Measurements from ENCODE around the gene TAF6. TPM values are rescaled to one million over a fixed set of nuclear protein-coding genes. Genes with fewer than 3 reads are reported as not detected.

TAF6 gene
- total and polyA plus RNA-seq, 9 of the 15 experiments (the other 6 are each of a cell fraction or from before 2014, with no cell fraction given): 0.78 to 78.7 (median 21.3) TPM

- TF ChIP-seq KAT7 (CRISPR knock-in tag; IDR thresholded peaks at IDR 0.05; ENCODE audit: borderline replicate concordance) (peak; percentile 1; the same call in 1 of the 2 replicates), HNRNPUL1 (IDR thresholded peaks at IDR 0.05; ENCODE audit: low read length) (no peak), SMARCA5 (IDR thresholded peaks at IDR 0.05) (peak; percentile 94; the same call in 1 of the 2 replicates), ZNF75A (CRISPR knock-in tag; IDR thresholded peaks at IDR 0.05) (no peak), NFYB (IDR thresholded peaks at IDR 0.05; ENCODE audit: extremely low read depth, insufficient read length) (no peak), BRCA1 (IDR thresholded peaks at IDR 0.05) (no peak), BRCA1 (CRISPR knock-in tag; IDR thresholded peaks at IDR 0.05) (no peak), MCM5 (IDR thresholded peaks at IDR 0.05; ENCODE audit: low read depth) (no peak), CSDE1 (IDR thresholded peaks at IDR 0.05) (no peak), GTF2E2 (tag; IDR thresholded peaks at IDR 0.05) (no peak), ZFP36 (IDR thresholded peaks at IDR 0.05; ENCODE audit: low read depth, low read length, partially characterized antibody) (peak; percentile 93), ETS1 (conservative IDR thresholded peaks at IDR 0.05; ENCODE audit: control insufficient read depth, low read depth, low read length) (0 out of 2 replicates have a peak, but pooled peaks have one; percentile 24), RBM25 (IDR thresholded peaks at IDR 0.05; ENCODE audit: low read depth, low read length, severe bottlenecking) (peak; percentile 98), RAD51 (IDR thresholded peaks at IDR 0.05; ENCODE audit: borderline replicate concordance, low read depth) (no peak), ZNF717 (CRISPR knock-in tag; IDR thresholded peaks at IDR 0.05) (0 out of 2 replicates have a peak, but pooled peaks have one; percentile 48), HMGN3 (IDR thresholded peaks at IDR 0.05; ENCODE audit: borderline replicate concordance, extremely low read depth, insufficient read length, low read depth, low read length) (peak; percentile 16), PHTF2 (CRISPR knock-in tag; IDR thresholded peaks at IDR 0.05) (no peak), SRSF1 (IDR thresholded peaks at IDR 0.05; ENCODE audit: low read depth, low read length) (no peak), HDAC1 (IDR thresholded peaks at IDR 0.05) (peak in 1 of 2 experiments; percentile 34; a peak in 1 of 4 replicates), ILK (tag; IDR thresholded peaks at IDR 0.05; ENCODE audit: borderline replicate concordance, low read depth) (no peak), CREBBP (IDR thresholded peaks at IDR 0.05; ENCODE audit: low read depth, low read length) (no peak), BCOR (IDR thresholded peaks at IDR 0.05) (peak; percentile 98)
- TF ChIP-seq, protein P1, sequence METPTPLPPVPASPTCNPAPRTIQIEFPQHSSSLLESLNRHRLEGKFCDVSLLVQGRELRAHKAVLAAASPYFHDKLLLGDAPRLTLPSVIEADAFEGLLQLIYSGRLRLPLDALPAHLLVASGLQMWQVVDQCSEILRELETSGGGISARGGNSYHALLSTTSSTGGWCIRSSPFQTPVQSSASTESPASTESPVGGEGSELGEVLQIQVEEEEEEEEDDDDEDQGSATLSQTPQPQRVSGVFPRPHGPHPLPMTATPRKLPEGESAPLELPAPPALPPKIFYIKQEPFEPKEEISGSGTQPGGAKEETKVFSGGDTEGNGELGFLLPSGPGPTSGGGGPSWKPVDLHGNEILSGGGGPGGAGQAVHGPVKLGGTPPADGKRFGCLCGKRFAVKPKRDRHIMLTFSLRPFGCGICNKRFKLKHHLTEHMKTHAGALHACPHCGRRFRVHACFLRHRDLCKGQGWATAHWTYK (CRISPR knock-in tag; IDR thresholded peaks at IDR 0.05): no peak
- TF ChIP-seq, protein P2, sequence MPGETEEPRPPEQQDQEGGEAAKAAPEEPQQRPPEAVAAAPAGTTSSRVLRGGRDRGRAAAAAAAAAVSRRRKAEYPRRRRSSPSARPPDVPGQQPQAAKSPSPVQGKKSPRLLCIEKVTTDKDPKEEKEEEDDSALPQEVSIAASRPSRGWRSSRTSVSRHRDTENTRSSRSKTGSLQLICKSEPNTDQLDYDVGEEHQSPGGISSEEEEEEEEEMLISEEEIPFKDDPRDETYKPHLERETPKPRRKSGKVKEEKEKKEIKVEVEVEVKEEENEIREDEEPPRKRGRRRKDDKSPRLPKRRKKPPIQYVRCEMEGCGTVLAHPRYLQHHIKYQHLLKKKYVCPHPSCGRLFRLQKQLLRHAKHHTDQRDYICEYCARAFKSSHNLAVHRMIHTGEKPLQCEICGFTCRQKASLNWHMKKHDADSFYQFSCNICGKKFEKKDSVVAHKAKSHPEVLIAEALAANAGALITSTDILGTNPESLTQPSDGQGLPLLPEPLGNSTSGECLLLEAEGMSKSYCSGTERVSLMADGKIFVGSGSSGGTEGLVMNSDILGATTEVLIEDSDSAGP (CRISPR knock-in tag; IDR thresholded peaks at IDR 0.05): no peak
- TF ChIP-seq, protein P3, sequence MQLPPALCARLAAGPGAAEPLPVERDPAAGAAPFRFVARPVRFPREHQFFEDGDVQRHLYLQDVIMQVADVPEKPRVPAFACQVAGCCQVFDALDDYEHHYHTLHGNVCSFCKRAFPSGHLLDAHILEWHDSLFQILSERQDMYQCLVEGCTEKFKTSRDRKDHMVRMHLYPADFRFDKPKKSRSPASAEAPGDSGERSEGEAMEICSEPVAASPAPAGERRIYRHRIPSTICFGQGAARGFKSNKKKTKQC (CRISPR knock-in tag; IDR thresholded peaks at IDR 0.05): no peak
These were observed 36.6 kb upstream of the TAF6 start (continued) for GRCh38 chr7:100155553-100156317.

All from K562 (cell line).